ENCODE measurements around the gene PITX1. TPM values are rescaled to one million over a fixed set of nuclear protein-coding genes. Genes with fewer than 3 reads are reported as not detected.

The PITX1 gene
- total RNA-seq, 1 experiment from 2014 or later, result not detected

Other genes with a start within 250 kb of the PITX1 start
- 15.4 and 21.0 TPM in 2 replicates for gene C5orf24, start 188.3 kb downstream of the PITX1 start, total RNA-seq (2014; rRNA removed; shearing (Covaris generic))
- 22.5 and 25.5 TPM in 2 replicates for gene TXNDC15, start 159.9 kb downstream of the PITX1 start, total RNA-seq (2014; rRNA removed; shearing (Covaris generic))
- 2.3 and 8.5 TPM in 2 replicates for gene PCBD2, start 129.1 kb downstream of the PITX1 start, total RNA-seq (2014; rRNA removed; shearing (Covaris generic))
- gene CATSPER3, start 66.3 kb downstream of the PITX1 start, total RNA-seq (2014; rRNA removed; shearing (Covaris generic)), result 0.07 TPM in 1 of 2 replicates, not detected in the other

Data from H7 (cell line).